NCI-H2029 (cell line): ENCODE data around the gene VCL.

Experiments used
- DNase-seq: peaks from one replicate; lab custom pipeline; 2025; lab: John Stamatoyannopoulos, UW

The VCL gene

DNA sequence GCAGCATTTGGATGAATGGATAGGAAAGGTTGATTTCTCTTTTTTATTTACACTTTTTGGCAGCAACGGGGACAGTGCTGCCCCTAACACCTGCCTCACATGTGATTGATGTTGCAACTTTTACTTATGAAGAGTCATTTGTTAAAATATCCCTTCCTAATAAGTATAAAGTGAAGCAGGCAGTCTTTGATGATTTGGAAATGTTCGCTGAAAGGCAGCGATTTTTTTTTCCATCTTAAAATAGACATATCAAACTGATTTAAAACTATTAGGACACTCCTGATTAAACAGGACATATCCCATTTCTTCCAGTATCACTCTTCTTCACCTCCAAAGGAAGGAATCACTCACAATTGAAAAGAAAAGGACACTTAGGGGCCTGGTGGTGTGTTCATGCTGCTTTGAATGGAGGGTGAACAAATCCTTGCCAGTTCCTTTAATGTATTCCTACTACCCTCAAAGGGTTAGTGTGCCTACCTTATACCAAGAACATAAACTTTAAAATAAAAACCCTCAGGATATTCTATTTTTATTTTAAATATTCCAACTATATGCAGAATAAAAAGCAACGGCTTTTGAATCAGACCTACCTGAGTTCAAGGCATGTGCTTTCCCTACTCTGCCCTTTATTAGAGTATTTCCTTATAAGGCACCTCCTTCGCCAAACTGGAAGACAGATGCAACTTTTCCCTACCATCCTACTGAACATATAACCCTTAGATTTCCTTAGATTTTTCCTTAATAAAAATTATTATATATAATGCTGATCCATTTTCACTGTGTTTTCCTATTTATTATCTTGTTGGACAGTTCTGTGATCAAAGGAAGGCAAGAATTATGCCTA lies 154.2 kb downstream of the VCL start:
- DNase-seq = no peak

DNA sequence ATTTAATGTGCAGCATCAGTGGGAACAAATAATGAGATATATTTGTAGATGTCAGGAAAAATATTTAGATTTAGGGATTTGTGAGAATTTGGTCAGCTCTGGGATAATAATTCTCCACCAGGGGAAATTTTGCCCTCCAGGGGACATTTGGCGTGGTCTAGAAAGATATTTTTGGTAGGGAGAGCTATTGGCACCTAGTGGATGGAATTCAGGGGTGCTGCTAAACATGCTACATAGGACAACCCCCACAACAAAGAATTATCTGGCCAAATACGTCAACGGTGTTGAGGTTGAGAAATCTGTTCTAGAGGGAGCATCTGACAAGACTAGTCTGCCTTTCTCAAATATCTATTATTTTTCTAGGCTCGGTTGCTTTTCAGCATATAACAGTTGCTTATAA lies 155.2 kb downstream of the VCL start:
- DNase-seq = no peak

DNA sequence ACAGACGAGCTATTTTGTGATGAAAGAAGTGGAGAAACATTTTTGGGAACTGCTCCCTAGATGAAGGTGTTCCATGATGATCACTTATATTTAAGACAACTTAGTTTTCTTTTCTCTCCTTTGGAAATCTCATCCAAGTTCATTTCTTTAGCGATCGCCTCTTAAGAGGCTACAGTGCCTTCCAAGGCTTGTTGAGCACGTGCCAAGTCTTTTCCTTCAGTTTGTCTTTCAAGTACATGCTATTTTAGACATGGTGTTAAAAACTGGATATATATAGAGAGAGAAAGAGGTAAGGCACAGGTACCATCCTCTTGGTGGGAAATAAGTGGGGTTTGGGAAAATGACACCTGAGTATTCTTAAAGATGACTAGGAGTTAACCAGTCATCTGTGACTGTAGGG lies 155.8 kb downstream of the VCL start:
- DNase-seq = no peak

- no peak for DNase-seq
These were observed 159.0 kb downstream of the VCL start for GRCh38 chr10:74156919-74157289.

- no peak for DNase-seq
These were observed 162.1 kb downstream of the VCL start for GRCh38 chr10:74160013-74160412.

DNA sequence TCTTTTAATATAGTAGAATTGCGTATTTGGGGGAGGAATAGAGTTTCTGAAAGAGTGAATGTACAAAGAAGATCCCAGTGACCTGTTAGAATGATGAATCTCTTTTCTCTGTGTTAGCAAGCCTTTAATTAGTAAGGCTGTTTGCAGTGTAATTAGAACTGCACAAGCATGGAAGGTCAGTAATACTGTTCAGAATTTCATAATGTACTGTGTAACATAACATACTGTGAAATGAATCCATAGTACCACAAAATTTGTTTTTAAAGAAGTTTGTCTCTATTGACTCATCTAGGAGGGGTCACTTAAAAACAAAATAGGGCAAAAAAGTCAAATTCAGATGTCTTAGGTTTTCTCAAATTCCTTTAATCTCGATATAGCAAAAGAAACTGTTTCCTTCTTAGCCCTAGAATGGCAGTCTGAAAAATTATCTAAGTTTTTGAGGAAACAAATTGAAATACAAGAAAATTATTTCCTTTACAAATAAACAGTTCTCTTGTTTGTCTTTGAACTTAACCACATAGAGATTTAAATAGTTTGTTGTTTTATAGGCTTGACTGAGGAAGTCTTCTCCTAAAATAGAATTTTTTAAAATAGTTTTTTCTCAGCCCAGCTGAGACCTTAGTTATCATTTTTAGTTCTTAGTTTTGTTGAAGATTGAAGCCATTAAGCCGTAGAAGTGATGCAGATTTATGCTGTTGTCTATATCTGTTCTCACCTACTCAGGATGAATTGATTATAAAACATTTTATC lies 165.6 kb downstream of the VCL start:
- DNase-seq = no peak

- DNase-seq = no peak
These were observed 167.0 kb downstream of the VCL start for GRCh38 chr10:74164716-74165529.

DNA sequence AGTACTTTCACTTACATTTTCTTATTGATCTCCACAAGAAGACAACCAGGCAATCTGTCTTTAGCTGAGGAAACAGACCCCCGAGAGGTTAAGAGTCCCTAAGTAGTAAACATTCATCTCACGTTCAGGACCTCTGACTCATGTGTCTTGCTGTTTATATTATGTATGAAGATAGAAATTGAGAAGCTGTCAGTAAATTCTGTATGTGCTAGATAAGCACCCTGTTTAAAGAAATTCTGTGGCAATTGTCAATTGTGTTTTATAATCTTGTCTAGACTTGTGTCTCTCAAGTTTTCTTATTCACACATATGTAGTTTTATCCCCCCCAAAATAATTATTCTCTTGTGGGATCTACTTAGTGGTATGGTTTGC lies 167.6 kb downstream of the VCL start:
- no peak for DNase-seq

DNA sequence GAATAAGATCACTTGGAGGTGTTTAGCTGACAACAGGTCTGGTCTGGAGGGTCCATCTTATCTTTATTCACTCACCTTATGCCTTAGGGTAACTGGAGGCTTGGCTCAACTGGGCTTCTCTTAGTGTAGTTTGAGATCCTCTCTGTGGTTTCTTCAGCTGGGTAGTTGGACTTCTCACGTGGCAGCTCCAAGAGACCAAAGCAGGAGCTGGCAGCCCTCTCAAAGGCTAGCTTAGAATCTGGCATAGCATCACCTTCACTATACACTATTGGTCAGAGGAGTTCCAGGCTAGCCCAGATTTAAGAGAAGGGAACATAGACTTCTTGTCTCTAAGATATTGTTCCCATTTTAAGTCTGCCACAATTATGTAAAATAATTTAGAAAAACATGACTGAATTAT lies 169.5 kb downstream of the VCL start:
- DNase-seq = no peak
